ENCODE data around the gene SFI1.
A peak's percentile ranks its signal among the peaks of the same experiment; 100 is the strongest.

The SFI1 gene

GRCh38 chr22:31646186-31647019, 150.1 kb downstream of the SFI1 start (continued):
- no peak for TF ChIP-seq ZNF112 (tag by site-specific recombination; IDR thresholded peaks at IDR 0.05)
- TF ChIP-seq, protein P1, sequence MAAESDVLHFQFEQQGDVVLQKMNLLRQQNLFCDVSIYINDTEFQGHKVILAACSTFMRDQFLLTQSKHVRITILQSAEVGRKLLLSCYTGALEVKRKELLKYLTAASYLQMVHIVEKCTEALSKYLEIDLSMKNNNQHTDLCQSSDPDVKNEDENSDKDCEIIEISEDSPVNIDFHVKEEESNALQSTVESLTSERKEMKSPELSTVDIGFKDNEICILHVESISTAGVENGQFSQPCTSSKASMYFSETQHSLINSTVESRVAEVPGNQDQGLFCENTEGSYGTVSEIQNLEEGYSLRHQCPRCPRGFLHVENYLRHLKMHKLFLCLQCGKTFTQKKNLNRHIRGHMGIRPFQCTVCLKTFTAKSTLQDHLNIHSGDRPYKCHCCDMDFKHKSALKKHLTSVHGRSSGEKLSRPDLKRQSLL (tag by site-specific recombination; IDR thresholded peaks at IDR 0.05): no peak
- no peak; the same call in 1 of the 2 replicates for TF ChIP-seq ZNF214 (tag by site-specific recombination; IDR thresholded peaks at IDR 0.05; ENCODE audit: borderline replicate concordance)
- TF ChIP-seq ZNF677 (tag by site-specific recombination; IDR thresholded peaks at IDR 0.05): no peak
- TF ChIP-seq ZNF155 (tag by site-specific recombination; IDR thresholded peaks at IDR 0.05): no peak
- TF ChIP-seq SCRT2 (tag by site-specific recombination; IDR thresholded peaks at IDR 0.05): no peak
- TF ChIP-seq ZNF843 (tag by site-specific recombination; IDR thresholded peaks at IDR 0.05): no peak
- TF ChIP-seq ZBTB17 (tag by site-specific recombination; IDR thresholded peaks at IDR 0.05): no peak
- no peak for TF ChIP-seq ZNF580 (tag by site-specific recombination; IDR thresholded peaks at IDR 0.05)
- TF ChIP-seq, protein P2, sequence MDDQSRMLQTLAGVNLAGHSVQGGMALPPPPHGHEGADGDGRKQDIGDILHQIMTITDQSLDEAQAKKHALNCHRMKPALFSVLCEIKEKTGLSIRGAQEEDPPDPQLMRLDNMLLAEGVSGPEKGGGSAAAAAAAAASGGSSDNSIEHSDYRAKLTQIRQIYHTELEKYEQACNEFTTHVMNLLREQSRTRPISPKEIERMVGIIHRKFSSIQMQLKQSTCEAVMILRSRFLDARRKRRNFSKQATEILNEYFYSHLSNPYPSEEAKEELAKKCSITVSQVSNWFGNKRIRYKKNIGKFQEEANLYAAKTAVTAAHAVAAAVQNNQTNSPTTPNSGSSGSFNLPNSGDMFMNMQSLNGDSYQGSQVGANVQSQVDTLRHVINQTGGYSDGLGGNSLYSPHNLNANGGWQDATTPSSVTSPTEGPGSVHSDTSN (CRISPR knock-in tag; IDR thresholded peaks at IDR 0.05): no peak
- TF ChIP-seq ZNF707 (tag by site-specific recombination; IDR thresholded peaks at IDR 0.05): no peak
- TF ChIP-seq MEIS1 (CRISPR knock-in tag; IDR thresholded peaks at IDR 0.05; ENCODE audit: borderline replicate concordance): no peak
- no peak for TF ChIP-seq ZFP69B (tag by site-specific recombination; IDR thresholded peaks at IDR 0.05)
- TF ChIP-seq ZNF571 (tag by site-specific recombination; IDR thresholded peaks at IDR 0.05): no peak
- no peak for TF ChIP-seq SP3 (tag by site-specific recombination; IDR thresholded peaks at IDR 0.05)
- no peak for TF ChIP-seq YY1 (tag by site-specific recombination; IDR thresholded peaks at IDR 0.05)
- no peak for TF ChIP-seq PRDM4 (tag by site-specific recombination; IDR thresholded peaks at IDR 0.05)
- TF ChIP-seq CTCF (tag by site-specific recombination; IDR thresholded peaks at IDR 0.05): no peak
- no peak for TF ChIP-seq ZNF600 (tag by site-specific recombination; IDR thresholded peaks at IDR 0.05)
- TF ChIP-seq PRDM2 (tag by site-specific recombination; IDR thresholded peaks at IDR 0.05; ENCODE audit: borderline replicate concordance): no peak
- no peak for TF ChIP-seq ZNF302 (tag by site-specific recombination; IDR thresholded peaks at IDR 0.05; ENCODE audit: low read depth)
- peak; percentile 47; the same call in 1 of the 2 replicates for TF ChIP-seq FEZF1 (tag by site-specific recombination; IDR thresholded peaks at IDR 0.05)
- TF ChIP-seq, protein P3, sequence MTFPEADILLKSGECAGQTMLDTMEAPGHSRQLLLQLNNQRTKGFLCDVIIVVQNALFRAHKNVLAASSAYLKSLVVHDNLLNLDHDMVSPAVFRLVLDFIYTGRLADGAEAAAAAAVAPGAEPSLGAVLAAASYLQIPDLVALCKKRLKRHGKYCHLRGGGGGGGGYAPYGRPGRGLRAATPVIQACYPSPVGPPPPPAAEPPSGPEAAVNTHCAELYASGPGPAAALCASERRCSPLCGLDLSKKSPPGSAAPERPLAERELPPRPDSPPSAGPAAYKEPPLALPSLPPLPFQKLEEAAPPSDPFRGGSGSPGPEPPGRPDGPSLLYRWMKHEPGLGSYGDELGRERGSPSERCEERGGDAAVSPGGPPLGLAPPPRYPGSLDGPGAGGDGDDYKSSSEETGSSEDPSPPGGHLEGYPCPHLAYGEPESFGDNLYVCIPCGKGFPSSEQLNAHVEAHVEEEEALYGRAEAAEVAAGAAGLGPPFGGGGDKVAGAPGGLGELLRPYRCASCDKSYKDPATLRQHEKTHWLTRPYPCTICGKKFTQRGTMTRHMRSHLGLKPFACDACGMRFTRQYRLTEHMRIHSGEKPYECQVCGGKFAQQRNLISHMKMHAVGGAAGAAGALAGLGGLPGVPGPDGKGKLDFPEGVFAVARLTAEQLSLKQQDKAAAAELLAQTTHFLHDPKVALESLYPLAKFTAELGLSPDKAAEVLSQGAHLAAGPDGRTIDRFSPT (tag by site-specific recombination; IDR thresholded peaks at IDR 0.05): peak; percentile 92
- peak; percentile 48 for TF ChIP-seq ZIC2 (tag by site-specific recombination; IDR thresholded peaks at IDR 0.05)
